ENCODE data around the gene LIMA1. TPM values are rescaled to one million over a fixed set of nuclear protein-coding genes. Genes with fewer than 3 reads are reported as not detected.

Gene LIMA1
- total and polyA plus RNA-seq, 9 of the 15 experiments (the other 6 are each of a cell fraction or from before 2014, with no cell fraction given), result 20.2 to 37.8 (median 27.3) TPM

GRCh38 chr12:50251619-50252252, 31.6 kb downstream of the LIMA1 start:
- DNase-seq (ENCODE audit: extremely low read depth in 1 of 4, low spot score in 3 of 4) (no peak), ATAC-seq (no peak), FAIRE-seq (no peak)
- 16% methylated on average over 6 of the region's 6 CpGs for WGBS (ENCODE audit: insufficient coverage, low coverage, missing lambda C conversion rate)
- Histone ChIP-seq H3K36me3 (ENCODE audit: control insufficient read depth, insufficient read depth, low read length) (no peaks in the 10 kb centered on the region), H3K79me2 (ENCODE audit: control insufficient read depth, insufficient read depth, low read length) (peaks cover 7% of the 10 kb centered on the region), H3K27ac (ENCODE audit: extremely low read depth, low read depth, low read length) (peak overlapping the region; percentile 6; the same call in 1 of the 3 replicates), H3K9me3 (replicated peaks; ENCODE audit: control insufficient read depth, insufficient read depth, low read depth, low read length) (no peaks in the 10 kb centered on the region), H2AFZ (ENCODE audit: low read depth, low read length) (no peak overlapping the region), H3K4me2 (ENCODE audit: insufficient read depth, low read length) (no peak overlapping the region), H3K9me1 (ENCODE audit: control insufficient read depth, insufficient read depth, low read length) (no peaks in the 10 kb centered on the region), H3K4me1 (replicated peaks in 1 of 2; ENCODE audit: control insufficient read depth in 2 of 2, insufficient read depth in 2 of 2, low read length in 2 of 2) (peaks cover 32 to 44% of the 10 kb centered on the region in 2 experiments), H4K20me1 (replicated peaks; ENCODE audit: control insufficient read depth, insufficient read depth, low read length) (no peaks in the 10 kb centered on the region), H3K4me3 (no peak overlapping the region), H3K27me3 (ENCODE audit: control insufficient read depth in 2 of 2, insufficient read depth in 2 of 2, low read length in 2 of 2) (no peaks in the 10 kb centered on the region), H3K9ac (ENCODE audit: insufficient read depth in 1 of 2, low read depth in 2 of 2, low read length in 2 of 2) (no peak overlapping the region)
- in situ Hi-C loops (cut with MboI) (no loop called here), intact Hi-C loops (cut with micrococcal nuclease) (no loop called here)
- BruUV-seq (replicated peaks), result no TSS peak
- POLR2A ChIA-PET, result no interaction called here
- CTCF ChIA-PET (ENCODE audit: low intra/inter-chr PET ratio), result no interaction called here
- TF ChIP-seq ELF4 (CRISPR knock-in tag; IDR thresholded peaks at IDR 0.05), result no peak
- TF ChIP-seq SRSF7 (optimal IDR thresholded peaks at IDR 0.05; ENCODE audit: low read depth, low read length), result no peak
- no peak for TF ChIP-seq POLR2G (IDR thresholded peaks at IDR 0.05; ENCODE audit: low read depth, low read length)
- no peak for TF ChIP-seq GTF2A2 (tag; IDR thresholded peaks at IDR 0.05)
- no peak for TF ChIP-seq ARID4B (CRISPR knock-in tag; IDR thresholded peaks at IDR 0.05)
- TF ChIP-seq NRF1 (conservative IDR thresholded peaks at IDR 0.05 in 1 of 2, IDR thresholded peaks at IDR 0.05 in 1 of 2), result no peak
- TF ChIP-seq SNRNP70 (optimal IDR thresholded peaks at IDR 0.05; ENCODE audit: low read depth, low read length), result no peak
- no peak for TF ChIP-seq ZNF586 (CRISPR knock-in tag; conservative IDR thresholded peaks at IDR 0.05)
- TF ChIP-seq ARID3B (CRISPR knock-in tag; IDR thresholded peaks at IDR 0.05; ENCODE audit: borderline replicate concordance), result no peak
- no peak for TF ChIP-seq ZNF76 (CRISPR knock-in tag; IDR thresholded peaks at IDR 0.05; ENCODE audit: borderline replicate concordance)
- TF ChIP-seq BACH1 (tag; IDR thresholded peaks at IDR 0.05), result no peak
- no peak for TF ChIP-seq YBX1 (IDR thresholded peaks at IDR 0.05)
- TF ChIP-seq FOXA1 (IDR thresholded peaks at IDR 0.05; ENCODE audit: borderline replicate concordance), result no peak
- TF ChIP-seq ATF3 (IDR thresholded peaks at IDR 0.05), result no peak
- TF ChIP-seq ATF3 (CRISPR knock-in tag; conservative IDR thresholded peaks at IDR 0.05), result no peak
- no peak for TF ChIP-seq THRAP3 (IDR thresholded peaks at IDR 0.05; ENCODE audit: borderline replicate concordance)
